HG02642 (cell line): ENCODE measurements around the gene BTRC.
"Not testable (repeated sequence)": the region's sequence is repeated elsewhere in the genome, so short reads cannot be mapped to it uniquely, and the experiment has no call there.

Experiments
- ATAC-seq: cut with Tn5 transposase; IDR thresholded peaks from one replicate; pipeline ENCODE4 v1.9.1; 2021; ENCODE audit warnings: mild to moderate bottlenecking; ENCODE audit not compliant: unreplicated experiment, poor library complexity

Gene BTRC

DNA sequence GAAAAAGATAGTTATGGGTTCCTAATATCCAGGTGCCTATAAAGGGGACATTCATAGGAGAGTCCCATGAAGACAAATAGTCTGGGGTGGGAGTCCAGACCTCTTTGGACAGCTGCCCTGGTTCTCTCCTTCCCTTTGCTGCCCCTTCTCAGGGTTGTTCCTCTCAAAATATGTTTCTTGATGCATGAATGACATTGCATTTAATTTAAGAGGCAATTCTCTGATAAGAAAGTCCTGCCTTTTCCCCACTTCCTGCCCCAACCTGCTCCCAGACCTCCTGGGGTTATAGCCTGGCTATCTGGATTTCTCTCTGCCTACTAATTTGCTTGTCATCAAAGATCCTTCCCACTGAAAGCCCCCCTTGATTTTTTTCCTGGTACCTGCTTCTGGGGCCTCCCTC is 12.5 kb upstream of the BTRC start:
- no peak for ATAC-seq

DNA sequence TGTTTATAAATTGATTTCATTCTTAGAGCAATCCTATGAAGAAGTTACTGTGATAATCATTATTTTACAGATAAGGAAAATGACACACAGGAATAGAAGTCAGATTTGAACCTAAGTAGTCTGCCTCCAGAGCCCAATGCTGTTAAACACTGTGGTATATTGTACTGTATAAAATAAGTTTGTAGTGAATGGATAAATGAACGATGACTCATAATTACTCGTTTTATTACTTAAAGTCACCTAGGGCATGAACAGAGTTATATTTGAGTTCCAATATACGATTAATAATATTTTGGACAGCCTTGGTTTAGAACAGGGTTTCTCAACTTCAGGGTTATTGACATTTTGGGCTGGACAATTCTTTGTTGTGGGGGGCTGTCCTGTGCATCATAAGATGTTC is 7.8 kb upstream of the BTRC start:
- no peak for ATAC-seq

DNA sequence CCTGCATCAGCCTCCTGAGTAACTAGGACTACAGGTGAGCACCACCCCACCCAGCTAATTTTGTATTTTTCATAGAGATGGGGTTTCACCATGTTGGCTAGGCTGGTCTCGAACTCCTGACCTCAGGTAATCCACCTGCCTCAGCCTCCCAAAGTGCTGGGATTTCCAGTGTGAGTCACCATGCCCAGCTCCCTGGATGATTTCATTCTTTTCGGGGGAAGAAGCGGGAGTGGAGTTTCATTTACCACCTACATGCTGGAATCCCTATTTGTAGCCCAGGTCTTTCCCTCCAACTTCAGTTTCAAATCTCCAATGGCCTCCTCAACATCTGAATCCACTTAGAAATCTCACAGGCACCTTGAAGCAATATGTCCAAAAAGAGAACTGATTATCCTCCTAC is 2.9 kb upstream of the BTRC start:
- no peak for ATAC-seq

DNA sequence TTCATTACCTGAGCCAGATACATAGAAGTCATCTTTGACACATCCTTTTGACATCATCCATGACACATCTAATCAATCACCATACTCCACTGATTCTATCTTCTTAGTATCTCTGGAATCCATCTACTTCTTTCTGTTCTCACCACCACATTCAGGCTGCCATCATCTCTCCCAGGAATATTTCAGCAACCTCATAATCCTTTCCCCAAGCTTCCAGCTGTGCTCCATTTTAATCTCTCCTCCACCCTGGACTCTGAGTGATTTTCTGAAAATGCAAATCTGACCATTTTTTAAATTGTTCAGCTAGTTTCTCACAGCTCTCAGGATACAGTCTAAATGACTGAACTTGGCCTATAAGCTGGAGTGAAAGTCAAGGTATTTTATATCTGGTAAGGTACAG is 2.5 kb upstream of the BTRC start:
- no peak for ATAC-seq

DNA sequence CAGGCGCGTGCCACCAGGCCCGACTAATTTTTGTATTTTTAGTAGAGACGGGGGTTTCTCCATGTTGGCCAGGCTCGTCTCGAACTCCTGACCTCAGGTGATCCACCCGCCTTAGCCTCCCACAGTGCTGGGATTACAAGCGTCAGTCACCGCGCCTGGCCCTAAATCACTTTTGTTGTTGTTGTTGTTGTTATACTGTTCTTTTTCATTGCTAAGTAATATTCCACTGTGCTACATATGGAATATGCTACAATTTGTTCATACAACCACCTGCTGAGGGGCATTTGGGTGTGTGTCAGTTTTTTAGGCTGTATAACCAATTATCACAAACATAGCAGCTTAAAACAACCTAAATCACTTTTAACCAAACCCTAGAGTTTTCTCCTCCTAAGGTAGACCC is 1.1 kb upstream of the BTRC start:
- not testable (repeated sequence) for ATAC-seq

DNA sequence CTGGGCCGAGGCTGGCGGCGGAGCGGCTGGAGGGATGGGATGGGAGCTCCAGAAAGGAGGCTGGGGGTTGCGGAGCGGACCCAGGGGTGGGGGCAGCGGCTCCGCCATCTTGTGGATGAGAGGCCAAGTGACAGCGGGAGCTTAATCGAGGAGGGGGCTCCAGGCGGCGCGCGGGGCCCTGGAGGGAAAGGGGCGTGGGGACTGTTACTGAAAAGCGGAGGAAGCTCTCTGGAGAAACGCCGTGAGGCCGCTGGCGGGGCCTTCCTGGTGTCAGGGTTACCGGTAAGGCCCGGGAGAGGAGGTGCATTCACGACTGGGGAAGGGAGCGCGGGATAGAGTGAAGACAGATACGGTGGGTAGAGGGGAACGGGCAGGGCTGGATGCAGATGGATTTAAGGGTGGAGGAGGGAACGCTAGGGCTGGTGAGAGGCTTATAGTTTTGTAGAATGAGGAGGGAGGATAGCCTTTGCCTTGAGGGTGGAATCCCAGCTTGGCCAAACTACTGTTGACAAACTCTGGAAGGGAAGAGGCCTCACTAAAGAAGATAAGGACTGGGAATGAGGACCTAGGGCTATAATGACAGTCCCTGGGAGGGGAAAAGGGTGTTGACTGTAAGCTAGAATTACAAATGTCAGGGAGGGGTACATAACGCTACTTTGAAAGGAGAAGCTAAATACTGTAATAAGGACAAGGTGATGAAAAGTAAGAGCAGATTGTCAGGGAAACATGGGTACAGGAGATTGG is 535 bp downstream of the BTRC start:
- ATAC-seq = no peak

DNA sequence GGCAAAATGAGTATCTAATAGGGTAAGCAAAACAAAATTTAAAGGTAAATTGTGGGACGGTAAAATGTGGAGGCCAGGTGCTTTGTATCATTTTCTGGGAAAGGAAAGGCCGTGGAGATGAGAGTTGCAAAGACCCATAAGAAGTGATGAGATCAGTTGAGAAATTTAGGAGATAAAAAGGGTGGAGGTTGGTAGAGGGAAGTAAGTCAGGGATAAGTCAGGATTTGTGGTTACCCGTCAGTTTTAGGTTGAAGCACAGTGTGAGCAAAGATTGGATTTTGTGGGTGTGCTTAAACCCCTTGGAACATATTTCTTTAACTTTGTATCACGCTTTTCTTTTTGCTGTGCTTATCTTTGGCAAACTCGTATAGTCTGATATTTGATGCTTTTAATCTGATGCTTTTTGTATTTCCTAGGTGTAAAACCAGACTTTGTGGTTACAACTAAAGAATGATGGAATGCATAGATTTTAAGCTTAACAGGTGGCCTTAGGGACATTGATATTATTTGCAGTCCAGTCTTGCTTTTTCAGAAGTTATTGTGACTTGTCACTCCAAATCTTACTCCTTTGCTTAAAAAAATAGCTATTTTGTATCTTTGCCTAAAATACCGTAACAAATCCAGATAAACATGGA is 1.2 kb downstream of the BTRC start:
- no peak for ATAC-seq

DNA sequence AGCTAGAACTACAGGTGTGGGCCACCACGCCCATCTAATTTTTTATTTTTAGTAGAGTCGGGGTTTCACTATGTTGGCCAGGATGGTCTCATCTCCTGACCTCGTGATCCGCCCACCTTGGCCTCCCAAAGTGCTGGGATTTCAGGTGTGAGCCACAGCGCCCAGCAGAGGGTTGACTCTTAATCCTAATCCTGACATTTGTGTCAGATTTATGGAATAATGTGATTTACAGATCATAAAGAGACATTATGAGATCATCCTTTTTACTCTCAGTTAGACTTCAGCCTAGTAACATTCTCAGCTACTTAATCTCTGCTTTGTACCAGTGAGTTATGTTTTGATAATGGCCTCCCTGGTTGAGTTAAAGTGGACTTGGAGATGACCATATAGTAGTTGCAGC is 2.2 kb downstream of the BTRC start:
- ATAC-seq = no peak

DNA sequence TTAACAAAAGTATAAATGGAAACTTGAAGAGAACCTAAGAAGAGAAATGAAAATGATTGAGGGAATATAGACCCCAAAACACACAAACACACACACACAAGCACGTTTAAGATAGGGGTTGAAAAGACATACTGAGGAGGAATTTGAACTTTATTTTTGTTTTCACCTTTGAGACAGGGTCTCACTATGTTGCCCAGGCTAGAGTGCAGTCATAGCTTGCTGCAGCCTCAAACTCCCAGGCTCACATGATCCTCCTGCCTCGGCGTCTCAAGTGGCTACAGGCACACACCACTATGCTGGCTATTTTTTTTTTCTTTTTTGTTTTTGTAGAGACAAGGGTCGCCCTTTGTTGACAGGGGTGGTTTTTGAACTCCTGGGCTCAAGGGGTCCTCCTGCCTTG is 4.0 kb downstream of the BTRC start:
- no peak for ATAC-seq

DNA sequence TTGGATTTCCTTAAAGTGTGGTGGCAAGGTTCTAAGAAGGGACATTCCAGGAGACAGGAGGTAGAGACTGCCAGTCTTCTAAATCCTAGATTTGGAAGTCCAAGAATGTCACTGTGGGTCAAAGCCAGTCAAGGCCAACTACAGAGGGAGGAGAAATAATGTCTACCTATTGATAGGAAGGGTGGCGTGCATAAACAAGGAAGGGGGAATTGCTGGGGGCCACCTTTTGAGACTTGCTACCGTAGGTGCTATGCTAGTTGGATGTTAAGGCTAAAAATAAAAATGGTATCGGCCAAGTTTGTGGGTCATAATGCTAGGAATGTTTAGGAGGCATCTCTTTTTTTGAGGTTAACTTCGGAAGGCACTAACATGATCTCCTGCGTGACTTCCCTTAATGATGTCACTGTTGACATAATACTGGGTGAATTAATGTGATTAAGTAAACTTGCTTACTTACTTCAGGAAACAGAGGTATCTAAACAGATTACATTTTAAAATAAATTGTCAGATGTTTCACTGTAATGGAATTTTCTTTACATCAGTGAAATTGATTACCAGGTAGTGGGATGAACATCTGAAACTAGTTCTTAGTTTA is 4.8 kb downstream of the BTRC start:
- ATAC-seq = no peak

DNA sequence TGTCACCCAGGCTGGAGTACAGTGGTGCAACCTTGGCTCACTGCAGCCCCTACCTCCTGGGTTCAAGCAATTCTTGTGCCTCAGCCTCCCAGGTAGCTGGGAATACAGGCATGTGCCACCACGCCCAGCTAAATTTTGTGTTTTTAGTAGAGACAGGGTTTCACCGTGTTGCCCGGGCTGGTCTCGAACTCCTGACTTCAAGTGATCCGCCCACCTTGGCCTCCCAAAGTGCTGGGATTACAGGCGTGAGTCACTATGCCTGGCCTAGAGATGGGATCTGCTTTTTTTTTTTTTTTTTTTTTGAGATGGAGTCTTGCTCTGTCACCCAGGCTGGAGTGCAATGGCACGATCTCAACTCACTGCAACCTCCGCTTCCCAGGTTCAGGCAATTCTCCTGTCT is 6.1 kb downstream of the BTRC start:
- not testable (repeated sequence) for ATAC-seq

DNA sequence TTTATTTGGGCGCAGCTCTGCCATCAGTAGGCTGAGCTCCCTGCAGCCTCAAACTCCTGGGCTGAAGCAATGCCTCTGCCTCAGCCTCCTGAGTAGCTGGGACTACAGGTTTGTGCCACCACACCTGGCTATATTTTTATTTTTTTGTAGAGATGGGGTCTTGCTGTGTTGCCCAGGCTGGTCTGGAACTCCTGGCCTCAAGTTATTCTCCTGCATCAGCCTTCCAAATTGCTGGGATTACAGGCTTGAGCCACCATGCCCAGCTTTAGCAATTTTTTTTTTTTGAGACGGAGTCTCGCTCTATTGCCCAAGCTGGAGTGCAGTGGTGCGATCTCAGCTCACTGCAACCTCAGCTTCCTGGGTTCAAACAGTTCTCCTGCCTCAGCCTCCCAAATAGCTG is 6.9 kb downstream of the BTRC start:
- not testable (repeated sequence) for ATAC-seq

DNA sequence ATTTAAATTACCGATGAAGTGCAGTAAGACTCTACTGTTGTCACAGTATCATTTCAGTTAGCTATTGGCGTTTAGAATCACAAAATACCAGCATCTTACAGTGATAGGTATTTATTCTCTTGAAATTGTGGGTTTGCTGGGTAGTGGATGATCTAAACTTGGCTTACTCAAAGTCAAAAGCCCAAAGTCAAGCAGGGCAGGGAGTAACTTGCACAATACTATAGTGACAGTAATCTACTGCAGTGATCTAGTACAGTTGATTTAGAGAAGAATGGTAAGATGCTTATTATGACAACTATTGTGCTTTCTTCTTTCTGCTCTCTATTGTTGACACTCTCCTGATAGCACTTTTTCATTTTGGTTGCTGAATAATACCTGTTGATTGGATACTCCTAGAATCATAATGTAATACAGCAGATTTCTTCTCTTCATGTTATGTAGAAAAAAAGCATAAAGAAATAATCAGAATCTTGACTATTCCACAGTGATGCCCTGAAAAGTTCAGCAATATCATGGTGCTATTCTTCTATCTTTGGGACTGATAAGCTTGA is 10.0 kb downstream of the BTRC start:
- ATAC-seq = no peak

DNA sequence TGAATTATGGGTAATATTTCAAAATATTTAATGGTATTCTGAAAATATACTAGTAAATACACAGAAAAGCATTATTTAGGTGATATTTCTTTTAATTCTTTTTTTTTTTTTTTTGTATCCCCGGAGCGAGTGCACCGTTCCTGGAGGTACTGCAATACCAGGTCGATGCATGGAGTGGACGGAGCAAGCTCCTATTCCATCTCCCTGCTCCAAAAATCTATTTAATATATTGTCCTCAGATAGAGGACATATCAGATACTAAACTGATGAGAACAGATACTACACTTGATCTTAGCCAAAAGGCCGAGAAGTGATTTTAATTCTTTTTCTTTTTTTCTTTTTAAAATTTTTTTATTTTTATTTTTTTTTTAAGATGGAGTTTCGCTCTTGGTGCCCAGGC is 10.8 kb downstream of the BTRC start:
- no peak for ATAC-seq

DNA sequence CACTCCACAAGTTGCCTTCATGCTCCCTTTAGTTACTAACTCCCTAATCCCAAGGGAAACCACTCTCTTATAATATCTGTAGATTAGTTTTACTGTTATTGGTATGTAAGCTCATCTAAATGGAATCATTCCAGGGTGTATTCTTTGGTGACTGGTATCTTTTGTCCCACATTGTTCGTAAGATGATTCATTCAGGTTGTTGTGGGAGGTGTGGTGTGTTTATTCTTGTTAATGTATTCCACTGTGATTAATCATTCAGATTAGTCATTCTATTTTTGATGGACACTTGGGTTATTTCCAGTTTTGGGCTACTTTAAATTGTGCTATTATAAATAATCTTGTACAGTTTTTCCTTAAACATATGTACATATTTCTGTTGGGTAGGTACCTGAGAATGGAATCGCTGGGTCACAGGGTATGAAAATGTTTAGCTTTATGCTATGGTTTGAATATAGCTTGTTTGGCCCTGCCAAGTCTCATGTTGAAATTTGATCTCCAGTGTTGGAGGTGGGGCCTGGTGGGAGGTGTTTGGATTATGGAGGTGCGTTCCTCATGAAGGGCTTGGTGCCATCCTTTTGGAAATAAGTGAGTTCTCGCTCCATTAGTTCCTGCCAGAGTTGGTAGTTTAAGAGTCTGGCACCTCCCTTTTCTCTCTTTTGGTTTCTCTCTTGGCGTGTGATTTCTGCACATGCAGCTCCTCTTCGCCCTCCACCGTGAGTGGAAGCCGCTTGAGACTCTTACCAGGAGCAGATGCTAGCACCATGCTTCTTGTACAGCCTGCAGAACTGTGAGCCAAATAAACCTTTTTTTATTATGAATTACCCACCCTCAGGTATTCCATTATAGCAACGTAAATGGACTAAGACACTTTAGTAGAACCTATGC is 13.8 kb downstream of the BTRC start:
- no peak for ATAC-seq

DNA sequence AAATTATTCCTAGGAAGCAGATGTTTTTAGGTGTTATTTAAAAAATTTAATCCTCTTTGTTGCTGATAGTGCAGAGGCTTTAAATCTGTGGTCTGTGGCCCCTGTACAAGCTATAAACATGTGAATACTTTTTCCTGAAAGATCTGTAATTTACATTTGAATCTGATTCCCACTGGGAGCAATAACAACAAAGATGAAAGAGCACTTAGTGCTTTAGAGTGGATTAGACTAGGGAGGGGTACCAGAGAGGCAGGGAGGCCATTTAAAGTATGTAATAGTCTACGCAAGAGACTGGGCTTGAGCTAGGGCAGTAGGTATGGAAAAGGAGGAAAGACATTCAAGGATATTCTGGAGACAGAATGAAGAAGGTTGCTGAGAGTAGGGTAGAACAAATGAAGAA is 19.1 kb downstream of the BTRC start:
- no peak for ATAC-seq

DNA sequence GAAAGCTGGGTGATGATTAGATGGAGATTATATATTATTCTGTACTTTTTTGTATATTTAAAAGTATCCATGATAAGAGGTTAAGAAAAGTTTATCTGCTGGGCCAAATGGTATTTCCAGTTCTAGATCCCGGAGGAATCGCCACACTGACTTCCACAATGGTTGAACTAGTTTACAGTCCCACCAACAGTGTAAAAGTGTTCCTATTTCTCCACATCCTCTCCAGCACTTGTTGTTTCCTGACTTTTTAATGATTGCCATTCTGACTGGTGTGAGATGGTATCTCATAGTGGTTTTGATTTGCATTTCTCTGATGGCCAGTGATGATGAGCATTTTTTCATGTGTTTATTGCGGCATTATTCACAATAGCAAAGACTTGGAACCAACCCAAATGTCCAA is 20.0 kb downstream of the BTRC start:
- not testable (repeated sequence) for ATAC-seq

DNA sequence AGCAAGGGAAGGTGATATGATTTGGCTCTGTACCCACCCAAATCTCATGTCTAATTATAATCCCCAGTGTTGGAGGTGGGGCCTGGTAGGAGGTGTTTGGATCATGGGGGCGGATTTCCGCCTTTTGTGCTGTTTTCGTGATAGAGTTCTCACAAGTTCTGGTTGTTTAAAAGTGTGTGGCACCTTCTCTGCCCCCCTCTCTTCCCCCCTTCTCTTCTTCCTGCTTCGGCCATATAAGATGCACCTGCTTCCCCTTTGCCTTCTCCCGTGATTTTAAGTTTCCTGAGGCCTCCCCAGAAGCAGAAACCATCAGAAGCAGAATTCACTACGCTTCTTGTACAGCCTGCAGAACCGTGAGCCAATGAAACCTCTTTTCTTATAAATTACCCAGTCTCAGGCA is 21.1 kb downstream of the BTRC start:
- no peak for ATAC-seq

DNA sequence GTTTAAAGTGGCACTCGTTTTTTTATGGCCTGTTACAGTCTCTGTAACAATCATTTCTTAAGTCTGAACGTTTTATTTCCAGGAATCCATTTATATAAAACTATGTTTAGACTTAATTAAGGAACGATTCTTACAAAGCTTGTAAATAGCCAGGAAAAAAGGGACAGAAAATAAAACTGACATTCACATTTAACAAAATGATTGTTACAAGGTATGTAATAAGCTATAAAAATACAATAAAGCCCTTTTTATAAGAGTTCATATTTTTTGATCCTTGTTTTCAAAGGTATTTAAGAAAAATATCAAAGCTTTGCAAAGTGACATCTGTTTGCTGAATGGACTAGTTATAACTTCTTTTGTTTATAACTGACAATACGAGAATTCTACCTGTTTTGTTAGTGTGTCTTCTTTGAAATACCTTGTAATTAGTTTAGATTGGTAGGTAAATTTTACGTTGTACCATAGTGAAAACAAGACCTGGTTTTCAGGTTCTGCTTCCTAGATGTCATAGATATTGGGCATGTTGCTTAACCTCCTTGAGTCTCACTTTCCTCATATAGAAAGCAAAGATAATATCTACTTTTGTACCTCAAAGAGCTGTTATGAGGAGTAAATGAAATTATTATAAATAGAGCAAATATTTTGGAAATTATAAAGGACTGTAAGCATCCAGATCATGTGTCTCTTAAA is 25.8 kb downstream of the BTRC start:
- no peak for ATAC-seq
